ENCODE data around the gene GKN1.

Gene GKN1

GRCh38 chr2:68939962-68940361 lies 34.5 kb upstream of the GKN1 start:
- in situ Hi-C loops (cut with HindIII; ENCODE audit: low sequenced_read_pairs) = no loop called here
- no peak overlapping the region for H3K4me3 ChIP-seq (ENCODE audit: low read depth, low read length)
- DNase-seq (ENCODE audit: low read depth) = no peak
- TF ChIP-seq, protein P1, sequence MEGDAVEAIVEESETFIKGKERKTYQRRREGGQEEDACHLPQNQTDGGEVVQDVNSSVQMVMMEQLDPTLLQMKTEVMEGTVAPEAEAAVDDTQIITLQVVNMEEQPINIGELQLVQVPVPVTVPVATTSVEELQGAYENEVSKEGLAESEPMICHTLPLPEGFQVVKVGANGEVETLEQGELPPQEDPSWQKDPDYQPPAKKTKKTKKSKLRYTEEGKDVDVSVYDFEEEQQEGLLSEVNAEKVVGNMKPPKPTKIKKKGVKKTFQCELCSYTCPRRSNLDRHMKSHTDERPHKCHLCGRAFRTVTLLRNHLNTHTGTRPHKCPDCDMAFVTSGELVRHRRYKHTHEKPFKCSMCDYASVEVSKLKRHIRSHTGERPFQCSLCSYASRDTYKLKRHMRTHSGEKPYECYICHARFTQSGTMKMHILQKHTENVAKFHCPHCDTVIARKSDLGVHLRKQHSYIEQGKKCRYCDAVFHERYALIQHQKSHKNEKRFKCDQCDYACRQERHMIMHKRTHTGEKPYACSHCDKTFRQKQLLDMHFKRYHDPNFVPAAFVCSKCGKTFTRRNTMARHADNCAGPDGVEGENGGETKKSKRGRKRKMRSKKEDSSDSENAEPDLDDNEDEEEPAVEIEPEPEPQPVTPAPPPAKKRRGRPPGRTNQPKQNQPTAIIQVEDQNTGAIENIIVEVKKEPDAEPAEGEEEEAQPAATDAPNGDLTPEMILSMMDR (IDR thresholded peaks at IDR 0.05; ENCODE audit: low read depth, low read length, missing control alignments) = no peak

DNA sequence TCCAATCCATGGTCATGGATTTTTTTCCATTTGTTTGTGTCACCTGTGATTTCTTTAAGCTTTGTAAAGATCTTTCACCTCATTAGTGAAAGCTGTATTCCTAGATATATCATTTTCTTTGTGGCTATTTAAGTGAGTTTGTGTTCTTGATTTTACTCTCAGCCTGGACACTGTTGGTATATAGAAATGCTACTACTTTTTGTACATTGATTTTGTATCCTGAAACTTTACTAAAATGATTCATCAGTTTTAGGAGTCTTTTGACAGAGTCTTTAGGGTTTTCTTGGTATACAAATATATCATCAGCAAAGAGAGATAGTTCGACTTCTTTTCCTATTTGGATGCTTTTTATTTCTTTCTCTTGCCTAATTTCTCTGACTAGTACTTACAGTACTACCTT lies 34.1 kb upstream of the GKN1 start:
- H3K4me3 ChIP-seq (ENCODE audit: low read depth, low read length) = no peak overlapping the region
- TF ChIP-seq, protein P1 (IDR thresholded peaks at IDR 0.05; ENCODE audit: low read depth, low read length, missing control alignments) = no peak
- in situ Hi-C loops (cut with HindIII; ENCODE audit: low sequenced_read_pairs) = no loop called here
- DNase-seq (ENCODE audit: low read depth) = no peak

DNA sequence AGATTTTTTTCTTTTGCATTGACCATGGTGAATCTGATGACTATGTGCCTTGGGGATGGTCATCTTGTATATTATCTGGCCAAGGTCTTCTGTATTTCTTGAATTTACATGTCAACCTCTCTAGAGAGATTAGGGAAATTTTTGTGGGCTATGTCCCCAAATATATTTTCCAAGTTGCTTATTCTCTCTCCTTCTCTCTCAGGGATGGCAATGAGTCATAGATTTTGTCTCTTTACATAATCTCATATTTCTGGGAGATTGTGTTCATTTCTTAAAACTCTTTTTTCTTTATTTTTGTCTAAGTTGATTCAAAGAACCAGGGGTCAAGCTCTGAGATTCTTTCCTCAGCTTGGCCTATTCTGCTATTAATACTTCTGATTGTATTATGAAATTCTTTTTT lies 31.6 kb upstream of the GKN1 start:
- in situ Hi-C loops (cut with HindIII; ENCODE audit: low sequenced_read_pairs) = no loop called here
- no peak for DNase-seq (ENCODE audit: low read depth)
- TF ChIP-seq, protein P1 (IDR thresholded peaks at IDR 0.05; ENCODE audit: low read depth, low read length, missing control alignments) = no peak
- H3K4me3 ChIP-seq (ENCODE audit: low read depth, low read length) = no peak overlapping the region

GRCh38 chr2:68943581-68944568 lies 30.6 kb upstream of the GKN1 start:
- in situ Hi-C loops (cut with HindIII; ENCODE audit: low sequenced_read_pairs) = no loop called here
- peak; percentile 37 for DNase-seq (ENCODE audit: low read depth)
- H3K4me3 ChIP-seq (ENCODE audit: low read depth, low read length) = no peak overlapping the region
- TF ChIP-seq, protein P1 (IDR thresholded peaks at IDR 0.05; ENCODE audit: low read depth, low read length, missing control alignments) = peak; percentile 88

DNA sequence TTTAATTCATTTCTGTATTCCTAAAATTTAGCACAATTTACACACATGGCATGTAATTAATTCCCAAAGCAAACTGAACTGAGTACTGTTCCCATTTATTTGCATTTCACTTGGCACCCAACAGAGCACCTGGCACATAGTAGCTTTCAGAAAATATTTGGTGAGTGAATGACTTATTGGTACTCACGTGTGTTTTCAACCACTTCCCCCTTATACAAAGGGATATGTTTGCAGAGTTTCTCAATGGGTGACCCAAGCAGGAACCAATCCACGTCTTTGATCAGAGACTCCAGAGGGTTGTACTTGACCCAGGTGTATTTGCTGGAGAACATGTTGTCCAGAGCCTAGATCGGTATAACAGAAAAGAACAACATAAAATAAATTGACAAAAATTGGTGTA lies 28.3 kb upstream of the GKN1 start:
- no peak for DNase-seq (ENCODE audit: low read depth)
- TF ChIP-seq, protein P1 (IDR thresholded peaks at IDR 0.05; ENCODE audit: low read depth, low read length, missing control alignments) = no peak
- in situ Hi-C loops (cut with HindIII; ENCODE audit: low sequenced_read_pairs) = no loop called here
- no peak overlapping the region for H3K4me3 ChIP-seq (ENCODE audit: low read depth, low read length)

DNA sequence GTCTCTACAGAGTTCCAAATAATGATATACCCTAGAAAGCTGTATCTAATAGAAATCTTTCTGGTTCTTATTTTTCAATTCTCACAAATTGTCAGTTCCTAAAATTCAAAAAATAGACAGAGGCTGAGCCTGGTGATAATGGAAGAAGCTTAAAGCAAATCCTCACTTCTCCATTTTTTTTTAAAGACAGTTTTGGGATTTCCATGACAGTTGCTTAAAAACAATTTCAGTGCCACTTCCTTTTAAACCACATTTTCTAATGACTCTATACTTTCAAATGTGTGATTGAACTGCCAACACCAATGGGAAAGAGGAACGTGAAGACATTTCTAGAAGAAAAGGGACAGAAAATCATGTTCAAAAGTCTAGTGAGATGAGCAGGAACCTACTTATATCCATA lies 25.7 kb upstream of the GKN1 start:
- TF ChIP-seq, protein P1 (IDR thresholded peaks at IDR 0.05; ENCODE audit: low read depth, low read length, missing control alignments) = no peak
- H3K4me3 ChIP-seq (ENCODE audit: low read depth, low read length) = no peak overlapping the region
- no peak for DNase-seq (ENCODE audit: low read depth)
- in situ Hi-C loops (cut with HindIII; ENCODE audit: low sequenced_read_pairs) = no loop called here
